GM18909 (cell line): ENCODE measurements around the gene MRM1.

Source experiments
- ATAC-seq: cut with Tn5 transposase; IDR thresholded peaks from one replicate; pipeline ENCODE4 v1.9.1; 2021; ENCODE audit warnings: mild to moderate bottlenecking; ENCODE audit not compliant: unreplicated experiment, poor library complexity

MRM1 gene

GRCh38 chr17:36629252-36629847 lies 28.0 kb downstream of the MRM1 start:
- no peak for ATAC-seq

GRCh38 chr17:36629970-36630502 lies 28.7 kb downstream of the MRM1 start:
- no peak for ATAC-seq

- ATAC-seq, result no peak
Observed at GRCh38 chr17:36631022-36631421, 29.6 kb downstream of the MRM1 start.

- ATAC-seq, result no peak
Observed at GRCh38 chr17:36632916-36633771, 31.8 kb downstream of the MRM1 start.

- ATAC-seq, result no peak
Observed at GRCh38 chr17:36640346-36640745, 39.0 kb downstream of the MRM1 start.

GRCh38 chr17:36640836-36641235 lies 39.5 kb downstream of the MRM1 start:
- no peak for ATAC-seq

GRCh38 chr17:36641331-36641876 lies 40.0 kb downstream of the MRM1 start:
- ATAC-seq, result no peak

GRCh38 chr17:36641877-36642845 lies 40.8 kb downstream of the MRM1 start:
- ATAC-seq, result no peak

- no peak for ATAC-seq
Observed at GRCh38 chr17:36643086-36643685, 41.8 kb downstream of the MRM1 start.

GRCh38 chr17:36645422-36645821 lies 44.0 kb downstream of the MRM1 start:
- no peak for ATAC-seq

GRCh38 chr17:36647636-36648035 lies 46.3 kb downstream of the MRM1 start:
- ATAC-seq, result no peak

GRCh38 chr17:36650096-36650775 lies 48.9 kb downstream of the MRM1 start:
- ATAC-seq, result no peak

- ATAC-seq, result no peak
Observed at GRCh38 chr17:36653374-36653773, 52.0 kb downstream of the MRM1 start.

- no peak for ATAC-seq
Observed at GRCh38 chr17:36653856-36654255, 52.5 kb downstream of the MRM1 start.

- no peak for ATAC-seq
Observed at GRCh38 chr17:36655726-36656125, 54.3 kb downstream of the MRM1 start.

- no peak for ATAC-seq
Observed at GRCh38 chr17:36657390-36657762, 56.0 kb downstream of the MRM1 start.

- ATAC-seq, result no peak
Observed at GRCh38 chr17:36657763-36658490, 56.5 kb downstream of the MRM1 start.
